HG02678 (cell line): ENCODE data around the gene MUTYH.

ENCODE experiments used
- ATAC-seq: cut with Tn5 transposase; IDR thresholded peaks from one replicate; pipeline ENCODE4 v1.9.1; 2021; ENCODE audit warnings: mild to moderate bottlenecking, moderate library complexity; ENCODE audit not compliant: unreplicated experiment

MUTYH gene

DNA sequence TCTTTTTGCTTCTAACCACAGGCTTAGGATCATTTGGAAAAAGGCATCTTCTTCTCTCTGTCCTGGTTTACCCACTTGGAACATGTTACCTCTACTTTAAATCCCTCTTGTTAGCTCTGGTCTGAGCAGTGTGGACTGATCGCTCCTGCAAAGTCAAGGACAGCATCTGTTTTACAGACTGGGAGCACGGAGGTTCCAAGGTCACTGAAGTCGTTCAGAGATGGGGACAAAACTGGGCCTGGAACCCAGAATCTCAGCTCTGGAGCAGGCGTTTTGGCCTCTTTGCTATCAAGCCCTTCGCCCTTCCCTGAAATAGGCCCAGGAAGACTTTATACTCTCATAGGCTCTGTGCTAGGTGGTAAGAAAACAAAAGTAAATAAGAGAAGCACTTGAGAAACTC, 11.3 kb upstream of the MUTYH start:
- no peak for ATAC-seq

DNA sequence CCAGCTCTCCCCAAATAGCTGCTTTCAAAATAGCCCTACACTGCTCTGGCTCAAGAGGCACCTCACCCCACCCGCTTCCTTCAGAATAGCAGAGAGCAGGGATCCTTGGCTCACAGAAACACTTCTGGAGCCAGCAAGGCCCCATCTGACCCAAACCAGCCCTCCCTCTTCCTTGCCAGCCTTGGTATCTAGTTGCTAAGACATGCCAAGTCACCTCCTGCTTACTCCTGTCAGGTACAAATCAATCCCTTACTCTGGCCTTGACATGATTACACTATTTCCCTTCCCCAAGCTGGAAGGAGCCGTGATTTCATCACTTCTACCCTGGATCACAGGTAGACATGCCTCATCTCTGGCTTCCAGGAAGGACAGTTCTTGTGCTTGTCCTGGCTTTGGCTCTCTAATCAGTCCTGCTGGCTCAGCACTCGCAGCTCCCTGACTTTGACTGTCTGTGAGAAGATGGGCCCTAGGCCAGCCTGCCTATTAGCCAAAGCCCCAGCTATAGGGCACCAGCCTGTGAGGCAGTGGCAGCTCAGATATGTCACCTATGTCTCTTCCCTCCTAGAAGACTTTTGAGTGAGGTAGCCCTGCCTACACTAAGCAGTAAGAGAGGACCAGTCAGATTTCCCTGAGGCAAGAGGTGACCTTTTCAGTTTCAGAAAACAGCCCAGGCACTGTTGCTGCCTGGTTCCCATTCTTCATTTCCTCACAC, 8.9 kb upstream of the MUTYH start:
- no peak for ATAC-seq

DNA sequence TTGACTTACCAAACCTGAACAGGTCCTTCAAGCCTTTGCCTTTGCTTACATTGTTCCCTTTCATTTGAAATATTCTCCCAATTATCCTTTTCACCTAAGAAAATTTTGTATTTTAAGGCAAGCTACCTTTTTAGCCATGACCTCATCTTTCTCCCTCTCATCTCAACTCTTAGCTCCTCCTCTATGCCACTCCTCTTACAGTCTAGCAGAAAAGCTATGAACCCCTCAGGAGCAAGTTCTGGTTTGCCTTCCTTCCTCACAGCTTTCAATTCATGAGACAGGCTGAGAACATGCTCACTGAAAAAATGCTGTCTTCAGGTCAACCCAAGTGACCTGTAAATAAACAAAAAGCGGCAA, 8.3 kb upstream of the MUTYH start:
- ATAC-seq: no peak

DNA sequence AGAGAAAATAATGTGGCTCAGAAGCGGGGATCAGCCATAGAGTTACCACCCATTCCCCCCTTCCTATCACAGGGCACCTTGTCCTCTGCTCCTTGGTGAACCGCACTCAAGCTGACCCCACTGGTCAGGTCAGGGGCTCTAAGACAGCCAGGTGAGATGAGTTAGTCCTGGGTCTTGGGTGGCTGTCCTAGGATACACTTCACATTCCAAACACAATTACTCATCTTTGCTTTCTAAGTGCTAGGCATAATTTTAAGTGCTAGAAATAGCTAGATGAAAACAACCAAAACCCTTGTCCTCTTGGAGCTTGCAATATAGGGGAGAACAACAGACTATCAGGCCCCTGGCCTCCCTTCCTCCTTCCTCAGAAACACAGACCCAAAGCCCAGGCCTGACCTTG, 7.8 kb upstream of the MUTYH start:
- ATAC-seq: no peak

DNA sequence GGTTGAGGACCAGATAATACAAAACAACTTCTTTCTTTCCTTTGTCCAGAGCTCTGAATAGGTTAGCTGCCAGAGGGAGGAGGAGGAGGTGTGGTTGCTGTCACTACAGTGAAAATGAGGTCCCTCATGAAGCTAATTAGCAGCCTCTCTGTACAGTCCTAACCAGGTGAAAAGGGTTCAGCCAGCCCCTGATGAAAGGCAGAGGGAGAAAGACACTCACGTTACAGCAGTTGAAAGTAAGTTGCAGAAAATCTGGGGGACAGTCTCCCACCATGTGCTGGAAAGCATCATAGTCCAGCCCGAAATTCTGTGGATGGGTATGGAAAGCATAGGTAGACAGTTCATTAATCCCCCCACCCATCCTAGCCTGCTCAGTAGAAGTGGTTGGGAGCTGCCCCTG, 6.2 kb upstream of the MUTYH start:
- no peak for ATAC-seq

DNA sequence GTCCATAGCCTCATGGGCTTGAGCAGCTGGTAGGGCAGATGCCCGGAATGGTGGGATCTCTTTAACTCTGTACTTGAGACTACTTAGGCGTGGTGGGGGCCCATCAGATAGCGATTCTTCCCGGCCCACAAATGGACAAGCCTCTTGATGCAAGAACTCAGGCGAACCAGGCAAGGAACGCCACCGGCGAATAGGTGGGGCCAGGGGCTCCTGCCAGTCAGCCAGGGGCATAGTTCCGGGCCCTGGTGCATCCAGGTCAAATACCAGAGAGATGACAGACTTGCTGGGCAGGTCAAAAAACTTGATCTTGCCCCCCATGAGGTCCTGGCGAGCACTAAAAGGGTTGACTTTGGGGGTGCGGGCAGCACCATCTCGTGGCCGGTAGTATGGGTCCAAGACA, 4.8 kb upstream of the MUTYH start:
- no peak for ATAC-seq

DNA sequence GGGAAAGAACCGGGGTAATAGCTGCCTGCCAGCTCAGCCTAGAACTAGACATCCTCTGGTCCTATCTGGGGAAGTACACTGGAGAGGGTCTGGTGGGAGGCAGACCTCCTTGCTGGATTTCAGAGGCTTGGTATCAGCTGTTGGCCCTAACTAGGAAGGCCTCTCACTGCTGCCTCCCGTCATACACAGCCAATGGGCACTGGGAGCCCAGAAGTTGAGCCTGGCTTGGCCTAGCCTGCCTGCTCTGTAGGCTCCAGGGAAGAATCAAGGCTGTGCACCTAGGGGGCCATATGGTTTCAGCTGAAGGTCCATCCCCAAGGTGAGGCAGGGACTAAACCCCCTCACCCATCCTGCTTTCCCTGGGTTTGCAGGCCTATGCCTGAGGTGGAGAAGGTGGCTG, 4.3 kb upstream of the MUTYH start:
- no peak for ATAC-seq

DNA sequence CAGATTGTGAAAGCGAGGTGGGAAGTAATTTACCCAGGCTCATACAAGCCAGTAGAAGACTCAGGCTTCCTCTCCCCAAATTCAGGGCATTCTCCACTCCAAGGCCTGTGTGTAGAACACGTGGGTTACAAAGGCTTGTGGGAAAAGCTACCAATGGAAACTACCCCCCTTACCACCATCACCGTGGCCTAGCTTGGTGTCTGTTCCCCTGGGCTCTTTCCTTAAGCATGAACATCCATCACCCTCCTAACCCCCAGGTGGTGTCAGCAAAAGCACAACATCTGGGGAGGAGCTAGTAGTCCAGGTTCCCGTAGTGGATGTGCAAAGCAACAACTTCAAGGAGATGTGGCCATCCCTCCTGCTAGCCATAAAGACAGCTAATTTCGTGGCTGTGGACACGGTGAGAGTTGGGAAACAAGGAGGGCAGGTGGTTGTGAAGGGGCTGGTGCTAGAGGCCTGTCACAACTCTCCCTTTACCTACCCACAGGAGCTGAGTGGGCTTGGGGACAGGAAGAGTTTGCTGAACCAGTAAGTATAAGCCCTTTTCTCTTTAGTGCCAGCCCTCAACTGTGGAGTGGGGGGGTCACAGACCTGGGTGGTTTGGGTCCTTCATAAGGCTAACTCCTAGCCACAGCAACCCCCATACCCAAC, 701 bp upstream of the MUTYH start:
- ATAC-seq: no peak

DNA sequence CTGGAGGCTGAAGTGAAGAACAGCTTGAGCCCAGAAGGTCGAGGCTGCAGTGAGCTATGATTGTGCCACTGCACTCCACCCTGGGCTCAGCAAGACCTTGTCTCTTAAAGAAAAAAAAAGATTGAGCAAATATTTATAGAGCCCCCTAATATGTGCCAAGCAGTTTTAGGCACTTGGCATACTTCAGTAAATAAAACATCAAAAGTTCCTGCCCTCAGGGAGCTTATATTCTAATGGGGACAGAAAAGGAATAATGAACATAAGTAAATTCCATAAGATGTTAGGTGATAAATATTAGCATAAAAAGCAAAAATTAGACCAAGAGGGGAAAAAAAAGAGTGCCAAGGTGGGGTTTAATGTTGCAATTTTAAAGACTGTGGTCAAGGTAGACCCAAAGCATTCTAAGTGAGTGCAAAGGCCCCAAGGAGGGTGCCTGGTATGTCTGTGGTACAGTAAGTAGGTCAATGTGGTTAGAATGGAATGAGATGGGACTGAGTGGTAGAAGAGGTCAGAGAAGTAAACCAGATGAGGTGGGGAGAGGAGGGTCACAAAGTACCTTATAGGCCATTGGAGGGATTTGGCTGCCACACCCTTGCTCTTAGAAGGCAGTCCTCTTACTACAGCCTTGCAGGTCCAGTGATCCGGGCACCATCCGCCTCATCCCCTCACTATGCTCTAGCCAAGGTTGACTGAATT, 2.5 kb downstream of the MUTYH start:
- no peak for ATAC-seq

DNA sequence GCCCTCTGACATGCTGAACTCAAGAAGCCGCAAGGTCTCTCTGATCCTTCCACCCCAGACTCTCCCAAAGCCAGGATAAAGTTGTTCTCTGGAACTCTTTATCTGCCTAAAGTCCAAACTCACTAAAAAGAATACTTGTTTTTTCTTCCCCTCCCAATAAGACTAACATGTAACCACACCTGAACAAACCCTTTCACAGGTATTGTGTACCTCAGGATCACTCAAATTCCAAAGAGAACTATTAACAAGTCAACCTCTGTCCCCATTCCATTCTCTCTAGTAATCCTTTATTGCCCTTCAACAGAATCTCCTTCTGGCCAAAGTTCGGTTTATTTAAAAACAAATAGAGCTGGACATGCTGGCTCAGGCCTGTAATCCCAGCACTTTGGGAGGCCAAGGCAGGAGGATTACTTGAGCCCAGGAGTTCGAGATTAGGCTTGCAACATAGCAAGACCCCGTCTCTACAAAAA, 4.3 kb downstream of the MUTYH start:
- no peak for ATAC-seq

DNA sequence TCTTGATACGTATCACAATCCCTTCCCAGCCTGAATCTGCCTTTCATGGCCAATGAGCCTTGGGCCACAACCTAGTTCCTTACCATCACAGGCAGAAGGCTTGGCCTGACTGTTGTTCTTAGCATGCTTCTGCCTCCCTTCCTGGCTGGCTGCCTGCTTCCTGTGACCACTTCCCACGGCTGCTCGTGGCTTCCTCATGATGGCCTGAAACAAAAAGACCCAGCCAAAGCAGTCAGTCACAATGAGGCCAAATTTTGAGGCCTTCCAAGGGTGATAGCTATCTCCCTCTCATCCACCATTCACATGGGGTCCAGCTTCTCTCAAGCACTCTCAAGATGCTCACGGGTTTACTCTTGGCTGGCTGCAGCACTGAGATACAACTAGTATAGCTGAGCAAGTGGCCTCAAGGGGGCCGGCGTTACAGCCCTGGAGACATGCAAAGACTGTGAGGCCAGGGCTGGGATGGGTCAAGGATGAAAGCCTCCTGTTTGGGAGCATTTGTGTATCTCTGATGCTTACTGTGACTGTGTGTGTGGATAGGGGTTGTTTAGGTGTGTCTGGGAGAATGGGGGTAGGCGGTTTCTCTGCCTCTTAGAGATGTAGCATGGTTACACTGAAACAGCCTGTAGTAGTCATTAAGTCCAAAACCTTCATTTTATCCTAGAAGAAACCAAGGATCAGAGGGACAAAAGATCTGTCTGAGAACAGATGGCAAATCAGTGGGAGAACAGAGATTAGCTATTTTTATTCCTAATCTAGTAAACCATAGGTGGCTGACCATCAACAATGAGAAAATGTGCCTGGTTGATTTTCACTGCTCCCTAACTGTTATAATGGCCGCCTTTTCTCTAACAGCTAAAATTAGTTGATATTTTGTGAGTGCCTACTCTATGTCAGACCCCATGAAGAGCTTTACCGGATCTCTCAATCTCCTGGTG, 5.7 kb downstream of the MUTYH start:
- ATAC-seq: no peak

DNA sequence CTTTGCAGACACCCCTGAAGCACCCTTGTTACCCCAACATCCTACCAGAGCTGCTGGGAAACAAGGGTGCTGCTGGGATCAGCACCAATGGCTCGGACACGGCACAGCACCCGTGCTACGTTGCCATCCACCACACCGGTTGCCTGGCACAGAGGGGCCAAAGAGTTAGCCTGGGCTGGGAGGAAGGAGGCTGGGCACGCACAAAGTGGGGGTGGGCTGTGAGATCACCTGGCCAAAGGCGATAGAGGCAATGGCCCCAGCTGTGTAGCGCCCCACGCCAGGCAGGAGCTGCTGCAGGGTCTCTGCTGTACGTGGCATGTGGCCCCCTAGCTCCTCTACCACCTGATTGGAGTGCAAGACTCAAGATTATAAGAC, 7.9 kb downstream of the MUTYH start:
- ATAC-seq: no peak

DNA sequence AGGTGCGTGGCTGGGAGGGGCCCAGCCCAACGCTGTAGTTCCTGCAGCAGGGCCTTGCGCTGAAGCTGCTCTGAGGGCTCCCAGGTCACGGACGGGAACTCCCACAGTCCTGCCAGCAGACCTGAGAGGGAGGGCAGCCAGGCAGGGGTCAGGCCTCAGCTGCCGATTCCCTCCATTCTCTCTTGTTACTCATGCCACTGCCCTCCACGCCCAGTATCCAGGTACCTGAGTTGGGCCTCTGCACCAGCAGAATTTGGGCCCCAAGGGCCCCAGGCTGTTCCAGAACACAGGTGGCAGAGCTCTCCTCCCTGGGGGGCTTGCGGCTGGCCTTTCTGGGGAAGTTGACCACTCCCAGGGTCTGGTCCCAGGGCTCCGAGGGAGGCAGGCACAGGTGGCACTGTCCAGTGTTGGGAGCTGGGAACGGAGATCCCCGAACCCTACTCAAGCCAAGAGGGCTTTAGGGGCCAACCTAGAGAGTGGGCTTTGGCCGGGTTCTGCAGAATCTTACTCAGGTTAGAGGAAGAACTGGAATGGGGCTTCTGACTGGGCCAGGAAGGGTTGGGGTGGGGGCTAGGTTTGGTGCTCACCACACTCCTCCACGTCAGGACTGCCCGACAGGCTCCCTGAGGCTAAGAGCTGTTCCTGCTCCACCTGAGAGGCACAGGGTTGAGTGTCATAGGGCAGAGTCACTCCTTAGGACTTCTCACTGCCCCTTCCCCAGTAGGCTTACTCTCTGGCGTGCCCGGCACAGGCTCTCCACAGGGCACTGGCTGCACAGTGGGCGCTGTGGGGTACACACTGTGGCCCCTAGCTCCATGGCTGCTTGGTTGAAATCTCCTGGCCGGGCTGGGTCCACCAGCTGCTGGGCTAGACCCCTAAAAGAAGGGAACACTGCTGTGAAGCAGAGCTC, 8.5 kb downstream of the MUTYH start:
- ATAC-seq: no peak

DNA sequence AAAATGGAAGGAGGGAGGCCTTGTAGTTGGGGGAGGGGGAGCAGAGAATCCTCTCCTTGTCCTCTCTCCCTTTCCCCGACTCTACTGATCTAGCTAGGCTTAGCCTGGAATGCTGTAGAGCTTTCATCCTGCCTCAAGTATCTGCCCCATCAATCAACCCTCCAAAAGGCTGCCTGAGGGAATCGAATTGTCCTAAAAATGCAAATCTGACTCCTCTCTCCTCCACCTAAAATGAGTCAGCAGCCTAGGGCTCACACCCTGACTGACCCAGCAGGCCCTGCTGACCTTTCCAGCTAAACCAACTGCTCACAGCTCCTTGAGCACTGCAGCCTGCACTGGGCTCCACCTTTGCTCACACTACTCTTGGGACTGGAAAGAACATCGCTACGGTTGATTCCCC, 10.8 kb downstream of the MUTYH start:
- no peak for ATAC-seq

DNA sequence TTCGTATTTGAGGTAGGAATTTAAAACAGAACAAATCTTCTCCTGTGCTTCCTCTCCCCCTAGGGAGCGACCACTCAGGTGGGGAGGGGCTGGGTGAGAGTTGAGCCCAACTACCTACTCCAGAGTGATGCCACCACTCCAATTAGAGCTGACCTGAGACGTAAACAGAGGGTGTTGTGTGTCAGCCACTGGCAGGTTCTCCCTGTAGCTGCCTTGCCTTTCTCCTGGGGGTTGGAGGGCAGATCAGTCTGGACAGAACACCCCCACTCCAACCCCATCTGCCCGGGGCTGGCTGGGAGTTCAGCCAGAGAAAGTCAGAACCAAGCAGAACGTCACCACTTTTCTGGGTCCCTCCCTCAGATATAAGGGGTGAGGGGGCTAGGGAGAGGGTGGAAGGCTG, 11.6 kb downstream of the MUTYH start:
- no peak for ATAC-seq

DNA sequence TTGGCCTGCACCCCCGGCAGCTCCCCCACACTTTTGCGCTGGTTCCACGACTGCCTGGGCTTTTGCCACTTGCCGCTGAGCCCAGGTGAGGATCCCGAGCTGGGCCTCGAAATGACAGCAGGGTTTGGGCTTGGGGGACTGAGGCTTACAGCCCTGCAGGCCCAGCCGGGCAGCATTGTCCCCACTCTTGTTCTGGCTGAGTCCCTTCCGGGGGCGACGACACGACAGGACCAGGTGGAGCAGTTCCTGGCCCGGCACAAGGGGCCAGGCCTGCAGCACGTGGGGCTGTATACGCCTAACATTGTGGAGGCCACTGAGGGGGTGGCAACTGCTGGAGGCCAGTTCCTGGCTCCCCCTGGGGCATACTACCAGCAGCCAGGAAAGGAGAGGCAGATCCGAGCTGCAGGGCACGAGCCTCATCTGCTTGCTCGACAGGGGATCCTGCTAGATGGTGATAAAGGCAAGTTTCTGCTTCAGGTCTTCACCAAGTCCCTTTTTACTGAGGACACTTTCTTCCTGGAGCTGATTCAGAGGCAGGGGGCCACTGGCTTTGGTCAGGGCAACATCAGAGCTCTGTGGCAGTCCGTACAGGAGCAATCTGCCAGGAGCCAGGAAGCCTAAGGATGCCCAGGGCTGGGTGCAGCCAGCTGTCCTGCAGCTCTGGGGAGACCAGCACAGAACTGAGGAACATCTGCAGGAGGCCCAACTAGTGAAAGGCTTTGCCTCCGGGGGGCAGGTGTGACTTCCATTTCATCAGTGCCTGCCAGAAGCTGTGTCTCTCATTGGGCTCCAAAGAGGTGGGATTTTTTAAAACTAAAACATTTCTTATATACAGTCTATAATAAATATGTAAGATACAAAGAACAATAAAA, 12.4 kb downstream of the MUTYH start:
- no peak for ATAC-seq

DNA sequence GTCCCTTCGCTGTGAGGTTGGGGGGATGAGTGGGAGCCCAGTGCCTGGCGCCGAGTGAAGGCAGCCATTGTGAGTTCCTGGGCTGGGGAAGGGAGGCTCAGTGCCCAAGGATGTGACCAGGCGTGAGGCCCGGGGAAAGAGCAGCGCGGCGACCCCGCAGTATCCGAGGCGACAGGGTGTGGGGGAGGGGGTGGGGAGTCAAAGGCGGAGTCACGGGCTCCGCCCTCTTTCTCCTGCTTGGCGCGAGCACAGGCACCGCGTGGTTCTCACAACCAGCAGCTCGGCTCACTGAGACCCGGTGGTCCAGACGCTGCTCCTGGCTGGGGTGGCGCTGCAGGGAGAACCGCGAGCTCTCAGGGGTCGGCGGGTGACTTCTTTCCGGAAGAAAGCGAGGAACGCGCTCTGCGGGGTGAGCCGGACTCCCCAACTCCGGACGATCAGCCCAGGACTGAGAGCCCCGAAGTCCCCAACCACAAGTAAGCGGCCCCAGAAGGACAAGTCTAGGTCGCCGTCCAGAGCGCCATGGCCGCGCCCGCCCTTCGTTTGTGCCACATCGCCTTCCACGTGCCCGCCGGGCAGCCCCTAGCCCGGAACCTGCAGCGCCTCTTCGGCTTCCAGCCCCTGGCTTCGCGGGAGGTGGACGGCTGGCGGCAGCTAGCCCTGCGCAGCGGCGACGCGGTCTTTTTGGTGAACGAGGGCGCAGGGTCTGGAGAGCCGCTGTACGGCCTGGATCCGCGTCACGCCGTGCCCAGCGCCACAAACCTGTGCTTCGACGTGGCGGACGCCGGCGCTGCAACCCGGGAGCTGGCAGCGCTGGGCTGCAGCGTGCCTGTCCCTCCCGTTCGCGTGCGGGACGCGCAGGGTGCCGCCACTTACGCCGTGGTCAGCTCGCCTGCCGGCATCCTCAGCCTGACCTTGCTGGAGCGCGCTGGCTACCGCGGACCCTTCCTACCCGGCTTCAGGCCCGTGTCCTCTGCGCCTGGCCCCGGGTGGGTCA, 13.3 kb downstream of the MUTYH start, which contains the start of gene HPDL:
HPDL (plus strand) TSS at position 269 of the 997 bp plus-strand sequence; CDS start at position 523, 254 bp downstream.
- peak; percentile 69 for ATAC-seq
